Measurements from ENCODE around the gene DUSP12.

DUSP12 gene

DNA sequence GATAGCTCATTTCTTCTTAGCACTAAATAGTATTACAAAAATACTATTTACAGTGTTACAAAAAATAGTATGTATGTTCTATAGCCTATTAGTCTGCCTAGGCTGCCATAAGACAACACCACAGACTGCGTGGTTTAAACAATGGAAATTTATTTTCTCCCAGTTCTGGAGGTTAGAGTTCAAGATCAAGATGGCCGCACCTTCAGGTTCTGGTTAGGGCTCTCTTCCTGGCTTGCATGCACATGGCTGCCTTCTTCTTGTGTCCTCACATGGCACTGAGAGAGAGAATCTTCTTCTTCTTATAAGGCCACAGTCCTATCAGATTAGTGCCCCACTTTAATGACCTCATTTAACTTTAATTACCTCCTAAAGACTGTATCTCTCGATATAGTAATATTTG, 20.7 kb downstream of the DUSP12 start:
- no peak for DNase-seq

DNA sequence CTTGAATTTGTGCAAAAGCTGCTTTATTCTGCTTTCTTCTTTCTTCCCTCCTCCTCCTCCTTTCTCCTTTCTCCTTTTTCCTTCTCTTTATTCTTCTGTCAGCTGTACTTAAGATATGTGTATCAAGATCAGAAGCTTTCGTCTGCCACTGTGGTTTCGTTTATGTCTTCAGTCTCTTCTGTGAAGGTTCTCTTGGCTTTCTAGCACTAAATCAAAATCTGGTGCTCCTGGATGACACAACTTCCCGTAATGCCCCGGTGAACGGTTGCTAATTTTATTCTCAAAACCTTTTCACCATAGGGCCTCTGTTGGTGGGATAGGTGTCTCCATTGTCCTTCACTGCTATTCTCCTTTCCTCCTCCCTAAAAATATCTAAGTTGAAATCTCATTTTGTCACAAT, 21.6 kb downstream of the DUSP12 start:
- no peak for DNase-seq

DNA sequence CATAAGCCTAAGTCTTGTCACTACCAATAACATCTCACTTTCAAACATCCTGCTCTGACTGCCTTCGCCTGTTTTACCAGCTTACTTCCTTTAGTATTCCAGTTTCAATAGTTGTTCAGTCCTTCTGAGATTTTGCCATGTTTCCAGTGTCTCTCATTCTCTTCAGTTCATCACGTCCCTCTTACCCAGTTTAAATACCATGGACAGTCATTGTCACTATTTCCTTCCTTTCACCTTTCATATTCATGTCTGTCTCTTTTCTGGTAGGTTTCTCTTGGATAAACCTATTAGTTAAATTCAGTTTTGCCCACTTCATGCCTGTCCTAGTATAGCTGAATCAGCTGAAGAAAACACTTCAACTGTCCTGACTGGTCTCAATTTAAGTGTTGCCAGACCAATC, 22.4 kb downstream of the DUSP12 start:
- DNase-seq = no peak

DNA sequence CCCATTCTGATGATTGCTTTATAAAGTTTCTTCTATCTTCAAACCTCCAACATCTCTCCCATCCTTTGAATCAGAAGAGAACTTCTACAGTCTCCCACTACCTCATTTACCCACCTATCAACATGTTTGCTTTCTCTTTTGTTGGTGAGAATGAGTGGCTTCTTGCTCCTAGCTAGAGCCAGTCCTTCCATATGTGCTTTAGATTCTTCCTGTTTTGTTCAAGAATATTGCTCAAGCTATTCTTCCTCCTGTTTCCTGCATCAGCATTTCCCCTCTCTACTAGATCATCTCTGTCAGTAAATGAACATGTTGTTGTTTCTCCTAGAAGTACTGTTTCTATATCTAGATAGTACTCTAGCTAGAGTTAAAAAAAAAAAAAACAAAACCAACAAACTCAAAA, 22.8 kb downstream of the DUSP12 start:
- DNase-seq = no peak

DNA sequence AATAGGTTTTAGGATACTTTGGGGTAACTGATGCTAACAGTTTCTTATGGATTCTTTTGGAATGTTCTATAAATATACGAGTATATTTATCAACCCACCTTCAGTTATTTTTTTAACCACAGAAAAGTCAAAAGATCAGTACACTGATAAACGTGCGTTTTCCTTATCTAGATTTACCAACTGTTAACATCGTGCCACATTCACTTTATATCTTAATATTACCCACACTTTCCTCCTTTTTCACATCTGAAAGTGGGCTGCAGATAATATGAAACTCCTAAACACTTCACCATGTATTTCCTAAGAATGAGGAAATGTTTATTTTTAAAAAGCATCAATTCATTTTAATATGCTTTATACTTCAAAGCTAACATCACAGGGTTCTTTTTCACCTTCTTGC, 24.2 kb downstream of the DUSP12 start:
- DNase-seq = no peak

DNA sequence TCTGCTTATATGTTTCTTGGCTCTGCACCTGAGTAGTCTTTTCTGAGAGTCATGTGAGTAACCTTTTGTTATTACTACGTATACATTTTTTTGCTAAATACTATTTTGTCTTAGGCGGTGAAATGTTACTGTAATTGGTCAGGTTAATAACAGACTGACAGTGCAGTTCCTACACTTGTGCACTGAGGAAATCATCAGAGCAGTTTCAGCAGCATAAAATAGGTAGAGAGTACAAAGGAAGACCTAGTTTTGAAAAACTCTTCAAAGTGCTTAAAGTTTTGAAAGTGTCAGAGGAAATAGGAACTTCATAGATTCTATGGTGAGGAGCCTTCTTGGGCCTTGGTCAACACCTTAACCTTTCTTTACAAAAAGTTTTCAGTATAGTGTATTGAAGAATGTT, 27.7 kb downstream of the DUSP12 start:
- DNase-seq = no peak

DNA sequence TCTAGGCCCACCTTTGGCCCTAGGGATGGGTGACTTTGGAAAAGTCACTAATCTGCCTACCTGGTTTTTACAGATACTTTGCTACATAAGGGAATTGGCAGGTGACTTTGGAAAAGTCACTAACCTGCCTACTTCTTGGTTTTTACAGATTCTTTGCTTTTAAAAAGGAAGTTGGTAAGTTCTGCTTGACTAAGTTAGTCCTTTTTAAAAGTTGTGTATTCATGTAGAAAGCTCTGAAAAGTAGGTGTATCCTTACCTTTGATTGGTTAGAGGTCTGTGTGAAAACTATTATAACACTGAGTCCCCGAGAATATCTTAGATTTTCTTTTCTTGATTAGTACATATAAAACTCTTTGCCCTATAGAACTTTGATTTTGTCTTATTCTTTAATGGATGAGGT, 28.9 kb downstream of the DUSP12 start:
- DNase-seq = no peak

DNA sequence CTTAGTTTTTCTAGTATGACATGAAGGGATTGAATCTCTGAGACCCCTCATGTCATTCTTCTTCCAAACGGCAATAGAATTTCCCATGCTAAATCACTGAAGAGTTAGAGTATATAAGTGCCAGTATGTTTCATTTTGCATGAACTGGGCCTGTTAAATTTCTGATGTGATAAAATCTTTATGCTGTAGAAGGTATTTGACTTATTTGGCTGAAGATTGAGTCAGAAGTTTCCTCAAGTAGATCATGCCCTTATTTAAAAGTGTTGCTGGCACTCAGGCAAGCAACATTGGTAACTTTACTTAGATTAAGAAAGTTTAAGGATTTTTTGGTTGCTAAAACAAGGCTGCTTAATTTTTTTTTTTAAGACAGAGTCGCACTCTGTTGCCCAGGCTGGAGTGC, 29.8 kb downstream of the DUSP12 start:
- no peak for DNase-seq

DNA sequence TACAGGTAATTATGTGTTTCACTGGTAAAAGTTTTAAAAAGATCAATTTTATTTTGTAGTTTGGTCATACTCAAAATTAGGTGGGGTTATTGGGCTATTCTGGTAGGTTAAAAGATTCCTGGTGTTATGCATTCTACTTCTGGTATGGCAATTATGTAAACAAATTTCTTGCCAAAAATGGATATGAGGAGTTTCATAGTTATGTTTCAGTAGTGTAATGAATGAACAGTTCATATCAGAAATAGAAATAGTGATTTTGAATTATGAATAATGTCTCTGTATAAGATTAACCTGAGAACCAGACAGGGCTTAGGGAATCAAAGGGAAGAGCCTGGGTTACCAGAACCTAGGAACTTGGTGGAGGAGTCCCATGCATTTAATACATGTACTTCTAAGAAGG, 32.4 kb downstream of the DUSP12 start:
- DNase-seq = no peak

DNA sequence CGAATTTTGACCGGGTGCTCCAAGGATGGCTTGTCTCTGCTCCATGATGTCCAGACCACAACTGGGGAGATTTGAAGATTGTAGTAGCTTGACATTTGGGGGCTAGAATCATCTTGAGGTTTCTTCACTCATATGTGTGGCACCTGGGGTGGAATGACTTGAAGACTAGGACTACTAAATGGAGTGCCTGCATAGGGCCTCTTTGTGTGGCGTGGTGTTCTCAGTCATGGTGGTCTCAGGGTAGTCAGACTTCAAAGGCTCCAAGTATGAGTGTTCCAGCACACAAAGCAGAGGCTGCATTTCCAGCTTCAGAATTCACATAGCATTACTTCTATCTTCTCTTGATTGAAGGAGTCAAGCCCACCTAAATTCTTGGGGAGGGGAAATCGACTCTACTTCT, 33.3 kb downstream of the DUSP12 start:
- no peak for DNase-seq

DNA sequence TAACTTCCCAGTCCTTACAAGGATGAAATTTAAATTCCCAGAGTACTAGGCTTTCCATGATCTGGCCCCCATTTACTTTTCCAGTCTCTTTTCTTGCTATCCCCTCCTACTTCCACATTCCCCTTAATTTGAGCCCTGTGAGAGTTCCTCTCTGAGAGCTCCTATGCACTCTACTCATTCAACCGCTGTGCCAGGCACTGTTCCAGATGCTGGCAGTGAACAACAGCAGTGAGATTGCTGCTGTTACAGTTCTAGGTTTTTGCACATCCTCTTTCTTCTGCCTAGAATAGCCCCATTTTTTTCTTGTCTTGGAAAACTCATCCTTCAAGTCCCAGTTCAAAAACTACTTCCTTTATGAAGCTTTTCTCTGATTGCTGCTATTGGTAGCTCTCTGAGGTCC, 35.4 kb downstream of the DUSP12 start:
- no peak for DNase-seq

DNA sequence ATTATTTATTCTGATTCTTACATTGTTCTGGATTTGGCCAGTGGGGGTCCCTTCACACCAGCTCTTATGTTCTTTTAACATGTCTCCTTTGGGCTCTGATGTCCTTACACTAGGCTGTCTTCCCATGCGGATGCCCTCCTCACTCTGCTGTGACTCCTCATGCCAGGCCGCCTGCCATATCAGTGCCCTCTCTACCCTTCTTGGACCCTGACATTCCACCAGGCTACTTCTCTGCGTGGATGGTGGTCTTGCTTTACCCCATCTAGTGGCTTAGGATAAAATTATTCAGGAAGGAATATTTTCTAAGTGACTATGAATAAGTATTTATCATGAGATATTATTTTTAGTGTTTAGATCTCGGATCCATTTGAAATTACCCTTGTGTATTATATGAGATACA, 37.8 kb downstream of the DUSP12 start:
- no peak for DNase-seq

DNA sequence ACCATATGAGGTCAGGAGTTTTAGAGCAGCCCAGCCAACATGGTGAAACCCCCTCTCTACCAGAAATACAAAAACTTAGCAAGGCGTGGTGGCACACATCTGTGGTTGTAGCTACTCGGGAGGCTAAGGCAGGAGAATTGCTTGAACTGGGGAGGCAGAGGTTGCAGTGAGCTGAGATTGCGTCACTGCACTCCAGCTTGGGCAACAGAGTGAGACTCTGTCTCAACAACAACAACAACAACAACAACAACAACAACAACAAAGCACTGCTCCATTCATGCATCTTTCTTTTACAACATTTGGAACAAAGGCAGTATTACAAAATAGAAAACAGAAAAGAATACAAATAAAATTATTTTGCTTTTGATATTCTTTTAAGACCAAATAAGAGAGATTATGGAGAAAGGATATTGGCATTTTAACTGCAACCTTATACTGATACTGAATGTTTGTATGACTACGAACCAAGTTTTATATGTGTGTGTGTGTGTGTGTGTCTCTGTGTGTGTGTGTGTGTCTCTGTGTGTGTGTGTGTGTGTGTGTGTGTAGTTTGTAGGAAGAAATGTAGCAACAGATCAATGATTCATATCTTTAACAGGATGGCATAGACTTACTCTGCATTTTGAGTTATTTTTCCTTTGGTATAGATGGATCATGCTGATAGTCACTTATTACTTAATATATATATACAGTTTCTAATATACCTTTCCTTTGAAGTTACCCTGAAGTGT, 41.2 kb downstream of the DUSP12 start:
- DNase-seq = no peak

DNA sequence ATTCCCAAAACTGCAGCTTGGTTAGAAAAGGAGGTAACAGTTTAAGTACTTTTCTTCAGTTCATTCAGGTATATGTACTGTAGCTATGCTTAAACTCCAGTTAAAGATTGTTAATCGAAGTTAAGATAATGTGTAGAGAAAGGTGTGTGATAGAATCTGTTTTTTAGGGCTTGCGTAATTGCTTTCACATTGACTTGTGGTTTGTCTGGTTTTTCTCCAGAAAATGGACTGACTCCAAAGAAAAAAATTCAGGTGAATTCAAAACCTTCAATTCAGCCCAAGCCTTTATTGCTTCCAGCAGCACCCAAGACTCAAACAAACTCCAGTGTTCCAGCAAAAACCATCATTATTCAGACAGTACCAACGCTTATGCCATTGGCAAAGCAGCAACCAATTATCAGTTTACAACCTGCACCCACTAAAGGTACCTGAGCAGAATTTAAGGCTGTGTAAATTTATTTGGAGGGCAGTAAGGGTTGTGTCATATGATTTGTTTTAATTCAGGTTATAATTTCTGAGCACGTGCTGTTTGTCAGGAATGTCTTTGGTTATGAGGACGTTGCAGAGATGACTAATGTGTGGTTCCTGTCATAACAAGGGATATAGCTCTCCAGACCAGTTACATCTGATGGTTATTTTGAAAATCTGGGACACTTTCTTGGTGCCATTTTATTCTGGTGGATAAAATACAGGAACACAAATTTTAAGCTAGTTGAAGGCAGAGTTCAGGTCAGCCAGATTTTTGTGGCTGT, 42.5 kb downstream of the DUSP12 start:
- no peak for DNase-seq

DNA sequence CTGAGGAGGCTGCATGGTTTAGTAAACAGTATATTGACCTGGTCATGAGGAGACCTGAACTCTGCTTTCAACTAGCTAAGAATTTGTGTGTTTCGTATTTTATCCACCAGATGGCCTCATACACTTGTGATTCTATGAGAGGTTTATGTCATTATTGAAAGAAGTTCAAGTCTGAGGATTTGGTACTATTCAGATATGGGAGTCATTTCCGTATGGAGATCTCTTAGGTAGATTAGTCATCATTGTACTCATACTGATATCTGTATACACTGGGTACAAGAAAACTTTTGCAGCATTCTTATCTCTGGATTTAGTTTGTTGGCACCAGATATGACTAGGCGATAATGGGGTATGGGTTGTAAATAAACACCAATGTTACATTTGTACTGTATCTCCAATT, 43.2 kb downstream of the DUSP12 start:
- DNase-seq = peak; percentile 26

DNA sequence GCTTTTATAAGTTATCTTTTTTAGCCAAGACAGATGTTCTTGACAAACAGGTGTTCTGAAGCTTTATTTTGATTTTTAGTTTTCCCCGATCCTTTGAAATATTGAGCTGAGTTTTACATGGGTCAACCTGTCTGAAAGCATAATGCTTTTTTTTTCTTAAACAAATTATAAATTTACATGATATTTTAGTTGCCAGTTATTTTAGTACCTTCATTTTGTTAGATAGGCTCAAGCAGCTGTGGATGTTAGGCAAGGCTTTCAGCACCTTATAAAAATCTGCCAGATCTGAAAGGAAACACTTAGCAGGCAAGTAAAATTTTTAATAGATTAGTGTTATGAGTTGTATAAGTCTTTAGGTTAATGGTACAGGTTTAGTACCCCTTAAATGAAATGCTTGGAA, 50.2 kb downstream of the DUSP12 start:
- DNase-seq = no peak

DNA sequence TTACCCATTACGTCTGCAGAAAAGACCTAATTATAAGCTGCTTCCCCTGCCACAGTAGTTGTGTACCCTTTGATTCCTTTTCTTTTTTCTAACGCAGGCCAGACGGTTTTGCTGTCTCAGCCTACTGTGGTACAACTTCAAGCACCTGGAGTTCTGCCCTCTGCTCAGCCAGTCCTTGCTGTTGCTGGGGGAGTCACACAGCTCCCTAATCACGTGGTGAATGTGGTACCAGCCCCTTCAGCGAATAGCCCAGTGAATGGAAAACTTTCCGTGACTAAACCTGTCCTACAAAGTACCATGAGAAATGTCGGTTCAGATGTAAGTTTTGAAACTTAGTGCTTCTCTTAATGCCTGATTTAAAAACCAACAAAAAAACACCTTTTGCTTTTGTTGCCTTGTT, 52.4 kb downstream of the DUSP12 start:
- no peak for DNase-seq

DNA sequence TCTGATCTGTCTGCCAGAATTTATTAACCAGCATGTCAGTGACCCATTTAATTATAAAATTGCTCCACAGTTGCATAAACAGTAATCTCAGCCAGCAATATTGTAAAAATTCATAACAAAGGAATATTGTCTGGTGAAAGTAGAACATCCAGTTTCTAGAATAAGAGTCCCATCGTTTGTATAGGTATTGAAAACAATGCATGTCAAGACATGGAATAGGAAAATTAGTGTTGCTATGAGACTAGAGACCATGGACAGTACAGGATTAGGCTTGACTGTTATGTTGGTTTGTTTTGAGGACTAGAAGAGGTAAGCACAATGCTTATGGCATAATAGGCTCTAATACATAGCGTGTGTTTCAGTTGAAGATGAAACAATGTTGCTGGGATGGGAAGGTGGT, 53.6 kb downstream of the DUSP12 start:
- DNase-seq = no peak

DNA sequence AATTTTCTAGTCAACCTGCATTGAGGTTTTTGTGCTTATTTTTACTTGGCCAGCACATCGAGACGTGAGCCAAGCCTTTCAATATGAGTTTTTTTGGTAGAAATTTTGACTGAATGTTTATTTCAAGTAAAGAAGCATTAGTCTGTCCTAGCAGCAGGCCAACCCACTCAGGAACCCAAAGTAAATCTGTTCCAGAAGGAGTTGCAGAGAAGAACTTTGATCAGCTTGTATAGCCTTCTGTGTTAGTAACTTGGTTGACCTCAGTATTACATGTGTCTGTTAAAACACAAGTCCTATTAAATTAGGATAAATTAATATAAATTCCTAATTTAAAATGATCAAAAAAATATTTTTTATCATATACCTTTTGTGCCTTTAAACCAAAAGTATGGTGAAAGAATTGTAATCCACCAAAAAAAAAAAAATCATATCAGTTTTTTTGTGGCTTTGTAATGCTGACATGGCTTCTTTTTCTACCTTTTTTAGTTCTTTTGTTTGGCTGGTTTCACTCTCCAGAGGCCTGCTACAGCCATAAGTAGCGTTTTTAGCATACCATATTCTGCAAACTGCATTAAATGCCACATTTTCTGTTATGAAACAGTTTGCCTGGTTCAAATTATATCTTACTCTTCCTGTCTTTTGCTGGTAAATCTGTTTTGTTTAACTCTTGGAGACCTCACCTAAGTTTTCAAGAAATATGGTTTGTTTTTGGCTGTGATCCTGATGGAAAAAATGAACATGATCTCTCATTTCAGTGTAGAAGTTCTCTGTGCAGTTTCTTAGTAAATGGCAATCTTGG, 56.0 kb downstream of the DUSP12 start:
- no peak for DNase-seq
